Stomach (tissue), 4 donors: ENCODE measurements around the gene XYLT1.

Experiments used
- CTCF ChIP-seq, 7 experiments: fragments of 450-650 bp in 4 of 7; fragments of 200-600 bp in 3 of 7; sonication (generic) in 3 of 7; IDR thresholded peaks; one replicate each; pipeline ENCODE4 v1.5.1; 2016 to 2019; ENCODE audit warnings: antibody characterized with exemption in 7 of 7, control low read depth in 2 of 7, mild to moderate bottlenecking in 1 of 7
- POLR2A ChIP-seq, 4 donors: fragments of 450-650 bp; IDR thresholded peaks; one replicate each; pipeline ENCODE4 v1.6.1; 2016; ENCODE audit warnings: antibody characterized with exemption in 4 of 4, control low read depth in 2 of 4, mild to moderate bottlenecking in 1 of 4, moderate library complexity in 1 of 4

DNA sequence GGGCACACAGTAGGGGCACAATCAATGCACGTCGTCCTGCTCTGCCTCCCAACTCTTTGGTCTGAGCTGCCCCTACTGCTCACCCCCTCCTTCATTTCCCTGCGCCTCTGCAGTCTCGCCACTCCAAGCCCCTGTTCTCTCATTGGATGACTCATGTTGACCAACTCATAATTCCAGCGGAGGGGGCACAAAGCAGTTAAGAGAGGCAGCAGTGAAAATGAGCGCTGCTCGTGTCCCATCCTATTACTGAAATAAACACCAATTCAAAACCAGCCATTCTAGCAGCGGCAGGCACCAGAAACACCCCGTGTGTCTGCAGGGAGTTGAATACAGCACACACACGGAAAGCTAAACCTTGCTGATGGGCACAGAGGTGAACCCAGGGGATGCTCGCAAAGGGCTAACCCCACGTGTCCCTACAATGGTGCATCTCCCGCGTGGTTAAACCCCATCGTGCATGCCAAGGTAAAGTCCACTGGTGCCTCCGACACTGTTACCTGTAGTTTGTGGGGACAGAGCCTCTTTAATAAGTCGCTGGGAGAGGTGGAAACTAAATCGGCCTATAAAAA lies 310.4 kb downstream of the XYLT1 start:
- TF ChIP-seq CTCF (IDR thresholded peaks at IDR 0.05), result no peak
- no peak for TF ChIP-seq POLR2A (IDR thresholded peaks at IDR 0.05)
